ENCODE data around the gene TH. TPM values are rescaled to one million over a fixed set of nuclear protein-coding genes. Genes with fewer than 3 reads are reported as not detected.

The TH gene
- total and polyA plus RNA-seq, 2 donors (not counting 1 experiment from before 2014, with no cell fraction given) = not detected

- no peak for ATAC-seq (ENCODE audit: low read depth)
- Histone ChIP-seq H3K4me2 (replicated peaks; ENCODE audit: low read depth, low read length, poor library complexity, severe bottlenecking) (no peak overlapping the region), H3K79me2 (ENCODE audit: control insufficient read depth, insufficient read depth, low read length) (no peaks in the 10 kb centered on the region), H3K27me3 (replicated peaks in 1 of 4; ENCODE audit: control extremely low read depth in 1 of 4, control insufficient read depth in 3 of 4, insufficient read depth in 4 of 4, low read length in 3 of 4) (no peaks in the 10 kb centered on the region), H3K36me3 (replicated peaks in 1 of 2; ENCODE audit: control extremely low read depth in 1 of 2, control insufficient read depth in 1 of 2, extremely low read depth in 1 of 2, insufficient read depth in 2 of 2, low read length in 1 of 2) (no peaks in the 10 kb centered on the region), H4K20me1 (ENCODE audit: control insufficient read depth, insufficient read depth, low read length, poor library complexity, severe bottlenecking) (no peaks in the 10 kb centered on the region), H3K4me3 (ENCODE audit: control extremely low read depth in 1 of 5, extremely low read depth in 1 of 5, insufficient read depth in 1 of 5, low read depth in 2 of 5, low read length in 4 of 5) (no peak overlapping the region), H2AFZ (ENCODE audit: insufficient read depth, low read depth, low read length, poor library complexity, severe bottlenecking) (no peak overlapping the region), H3K9me3 (ENCODE audit: control extremely low read depth in 1 of 3, control insufficient read depth in 2 of 3, insufficient read depth in 1 of 3, low read length in 2 of 3) (peaks cover 0 to 9% (median 0%) of the 10 kb centered on the region in 3 donors), H3K27ac (ENCODE audit: low read length in 2 of 2) (no peak overlapping the region), H3K4me1 (ENCODE audit: control insufficient read depth in 2 of 2, insufficient read depth in 2 of 2, low read length in 2 of 2) (no peaks in the 10 kb centered on the region), H3K9ac (ENCODE audit: low read length) (no peak overlapping the region)
- 80% methylated on average over 24 of the region's 24 CpGs for WGBS (ENCODE audit: insufficient coverage)
- H3K4me1 Mint-ChIP-seq = no peaks in the 10 kb centered on the region
- POLR2A ChIA-PET = no interaction called here
- H3K4me3 Mint-ChIP-seq = no peak overlapping the region
- peaks cover 9% of the 10 kb centered on the region for H3K27me3 Mint-ChIP-seq
- no peaks in the 10 kb centered on the region for H3K9me3 Mint-ChIP-seq (ENCODE audit: insufficient read depth)
- no peak overlapping the region for H3K27ac Mint-ChIP-seq
- CTCF ChIA-PET = no interaction called here
- intact Hi-C loops (cut with micrococcal nuclease) = no loop called here
- TF ChIP-seq EZH2 (IDR thresholded peaks at IDR 0.05; ENCODE audit: borderline replicate concordance, insufficient read depth, low read depth, low read length, poor library complexity, severe bottlenecking) (no peak), CTCF (IDR thresholded peaks at IDR 0.05) (no peak)
- DNase-seq = no peak
These were observed 36.4 kb upstream of the TH start for GRCh38 chr11:2207773-2208621.

- DNase-seq = no peak
- Mint-ChIP-seq H3K4me1 (no peaks in the 10 kb centered on the region), H3K27ac (no peak overlapping the region), H3K9me3 (ENCODE audit: insufficient read depth) (no peaks in the 10 kb centered on the region), H3K4me3 (no peak overlapping the region), H3K27me3 (peaks cover 9% of the 10 kb centered on the region)
- intact Hi-C loops (cut with micrococcal nuclease) = no loop called here
- WGBS (ENCODE audit: insufficient coverage) = 90% methylated on average over 11 of the region's 11 CpGs
- H3K4me2 ChIP-seq (replicated peaks; ENCODE audit: low read depth, low read length, poor library complexity, severe bottlenecking) = no peak overlapping the region
- ChIA-PET CTCF (no interaction called here), POLR2A (no interaction called here)
- no peaks in the 10 kb centered on the region for H4K20me1 ChIP-seq (ENCODE audit: control insufficient read depth, insufficient read depth, low read length, poor library complexity, severe bottlenecking)
- peaks cover 0 to 9% (median 0%) of the 10 kb centered on the region in 3 donors for H3K9me3 ChIP-seq (ENCODE audit: control extremely low read depth in 1 of 3, control insufficient read depth in 2 of 3, insufficient read depth in 1 of 3, low read length in 2 of 3)
- no peak overlapping the region for H3K27ac ChIP-seq (ENCODE audit: low read length in 2 of 2)
- no peak for ATAC-seq (ENCODE audit: low read depth)
- H2AFZ ChIP-seq (ENCODE audit: insufficient read depth, low read depth, low read length, poor library complexity, severe bottlenecking) = no peak overlapping the region
- H3K9ac ChIP-seq (ENCODE audit: low read length) = no peak overlapping the region
- no peaks in the 10 kb centered on the region for H3K79me2 ChIP-seq (ENCODE audit: control insufficient read depth, insufficient read depth, low read length)
- H3K27me3 ChIP-seq (replicated peaks in 1 of 4; ENCODE audit: control extremely low read depth in 1 of 4, control insufficient read depth in 3 of 4, insufficient read depth in 4 of 4, low read length in 3 of 4) = no peaks in the 10 kb centered on the region
- no peaks in the 10 kb centered on the region for H3K36me3 ChIP-seq (replicated peaks in 1 of 2; ENCODE audit: control extremely low read depth in 1 of 2, control insufficient read depth in 1 of 2, extremely low read depth in 1 of 2, insufficient read depth in 2 of 2, low read length in 1 of 2)
- no peaks in the 10 kb centered on the region for H3K4me1 ChIP-seq (ENCODE audit: control insufficient read depth in 2 of 2, insufficient read depth in 2 of 2, low read length in 2 of 2)
- TF ChIP-seq CTCF (IDR thresholded peaks at IDR 0.05) (no peak), EZH2 (IDR thresholded peaks at IDR 0.05; ENCODE audit: borderline replicate concordance, insufficient read depth, low read depth, low read length, poor library complexity, severe bottlenecking) (no peak)
- H3K4me3 ChIP-seq (ENCODE audit: control extremely low read depth in 1 of 5, extremely low read depth in 1 of 5, insufficient read depth in 1 of 5, low read depth in 2 of 5, low read length in 4 of 5) = no peak overlapping the region
These were observed 35.6 kb upstream of the TH start for GRCh38 chr11:2207212-2207611.
